Uterus (tissue), 4 donors: ENCODE measurements around the gene CFAP92. TPM values are rescaled to one million over a fixed set of nuclear protein-coding genes. Genes with fewer than 3 reads are reported as not detected.

Source experiments
- DNase-seq, 2 donors: peaks; one replicate each; pipeline ENCODE4 v3.0.0-alpha.2; 2019 to 2020
- H3K27ac ChIP-seq, 2 donors: fragments of 200-600 bp; sonication (generic); 1 replicate in 1 of 2; 2 replicates in 1 of 2; pipeline ENCODE4 v1.5.1; 2016 to 2018
- H3K27me3 ChIP-seq, 2 donors: fragments of 200-600 bp; sonication (generic); one replicate each; pipeline ENCODE4 v1.5.1; 2018 to 2019; ENCODE audit warnings: control low read depth in 1 of 2
- H3K36me3 ChIP-seq, 2 donors: fragments of 200-600 bp; sonication (generic); one replicate each; pipeline ENCODE4 v1.5.1; 2019; ENCODE audit warnings: control low read depth in 1 of 2
- H3K4me1 ChIP-seq, 2 donors: fragments of 200-600 bp; sonication (generic); one replicate each; pipeline ENCODE4 v1.5.1; 2018 to 2019; ENCODE audit warnings: control low read depth in 1 of 2
- H3K4me3 ChIP-seq, 2 donors: fragments of 200-600 bp; sonication (generic); 1 replicate in 1 of 2; 2 replicates in 1 of 2; pipeline ENCODE4 v1.5.1; 2018 to 2019; ENCODE audit warnings: mild to moderate bottlenecking in 1 of 2
- H3K9me3 ChIP-seq, 2 donors: fragments of 200-600 bp; sonication (generic); one replicate each; pipeline ENCODE4 v1.5.1; 2019; ENCODE audit warnings: control low read depth in 1 of 2
- CTCF ChIP-seq, 4 experiments: fragments of 200-600 bp in 2 of 4; fragments of 450-650 bp in 2 of 4; sonication (generic) in 2 of 4; IDR thresholded peaks; one replicate each; pipeline ENCODE4 v1.5.1; 2016 to 2019; ENCODE audit warnings: antibody characterized with exemption in 4 of 4, mild to moderate bottlenecking in 2 of 4, moderate library complexity in 1 of 4
- POLR2A ChIP-seq, 2 donors: fragments of 450-650 bp; IDR thresholded peaks; one replicate each; pipeline ENCODE4 v1.6.1; 2016; ENCODE audit warnings: antibody characterized with exemption in 2 of 2, mild to moderate bottlenecking in 1 of 2, moderate library complexity in 1 of 2
- intact Hi-C: fragments of 100-400 bp; cut with DNase I; formaldehyde crosslinking; loops from one replicate; pipeline ENCODE4 v1.15.1; 2023; ENCODE audit warnings: low total_unique reads
- total RNA-seq, 4 donors: library from RNA; depleted of rRNA in 3 of 4; stranded (reverse); fragments of >200 nt in 3 of 4; gene quantifications; one replicate each; pipeline versions ENCODE4 v1.1.0 to v1.2.4, GENCODE V29; 2014 to 2023
- donor health status: DM: yes; HTN: yes; CAD: no.

The CFAP92 gene
- total RNA-seq, 4 donors from 2014 or later: 0.95 to 3.5 (median 2.1) TPM; not detected in 1

GRCh38 chr3:129014148-129014547 is 20.3 kb upstream of the CFAP92 start:
- TF ChIP-seq POLR2A (IDR thresholded peaks at IDR 0.05) (no peak), CTCF (IDR thresholded peaks at IDR 0.05) (no peak)
- DNase-seq: no peak
- peak overlapping the region in 1 of 2 donors; percentile 9 for H3K27ac ChIP-seq
- no peak overlapping the region for H3K4me3 ChIP-seq
- H3K36me3 ChIP-seq: no peaks in the 10 kb centered on the region
- no peaks in the 10 kb centered on the region for H3K9me3 ChIP-seq
- no peaks in the 10 kb centered on the region for H3K27me3 ChIP-seq
- intact Hi-C loops: no loop called here
- H3K4me1 ChIP-seq: no peaks in the 10 kb centered on the region

GRCh38 chr3:129013491-129013891 is 19.6 kb upstream of the CFAP92 start:
- no peaks in the 10 kb centered on the region for H3K9me3 ChIP-seq
- no peak for DNase-seq
- TF ChIP-seq CTCF (IDR thresholded peaks at IDR 0.05): no peak
- TF ChIP-seq POLR2A (IDR thresholded peaks at IDR 0.05): no peak
- no peaks in the 10 kb centered on the region for H3K36me3 ChIP-seq
- intact Hi-C loops: no loop called here
- no peaks in the 10 kb centered on the region for H3K4me1 ChIP-seq
- H3K27ac ChIP-seq: no peak overlapping the region
- H3K4me3 ChIP-seq: no peak overlapping the region
- H3K27me3 ChIP-seq: no peaks in the 10 kb centered on the region

GRCh38 chr3:129010310-129010956 is 16.6 kb upstream of the CFAP92 start:
- H3K4me1 ChIP-seq: no peaks in the 10 kb centered on the region
- no peak overlapping the region for H3K4me3 ChIP-seq
- DNase-seq: no peak
- no peaks in the 10 kb centered on the region for H3K9me3 ChIP-seq
- intact Hi-C loops: no loop called here
- H3K27me3 ChIP-seq: no peaks in the 10 kb centered on the region
- no peak overlapping the region for H3K27ac ChIP-seq
- TF ChIP-seq POLR2A (IDR thresholded peaks at IDR 0.05): no peak
- TF ChIP-seq CTCF (IDR thresholded peaks at IDR 0.05): no peak
- H3K36me3 ChIP-seq: no peaks in the 10 kb centered on the region

GRCh38 chr3:129009266-129009665 is 15.4 kb upstream of the CFAP92 start:
- no peak for DNase-seq
- Histone ChIP-seq H3K4me1 (no peaks in the 10 kb centered on the region), H3K36me3 (no peaks in the 10 kb centered on the region), H3K4me3 (no peak overlapping the region), H3K27me3 (no peaks in the 10 kb centered on the region), H3K27ac (no peak overlapping the region), H3K9me3 (no peaks in the 10 kb centered on the region)
- intact Hi-C loops: no loop called here
- TF ChIP-seq POLR2A (IDR thresholded peaks at IDR 0.05): no peak
- TF ChIP-seq CTCF (IDR thresholded peaks at IDR 0.05): no peak

GRCh38 chr3:129007792-129008191 is 13.9 kb upstream of the CFAP92 start:
- Histone ChIP-seq H3K4me3 (no peak overlapping the region), H3K9me3 (no peaks in the 10 kb centered on the region), H3K4me1 (no peaks in the 10 kb centered on the region), H3K36me3 (no peaks in the 10 kb centered on the region), H3K27ac (no peak overlapping the region), H3K27me3 (no peaks in the 10 kb centered on the region)
- TF ChIP-seq CTCF (IDR thresholded peaks at IDR 0.05) (no peak), POLR2A (IDR thresholded peaks at IDR 0.05) (no peak)
- no peak for DNase-seq
- intact Hi-C loops: no loop called here
